ENCODE results near the gene XRN1.
"Not testable (repeated sequence)": the region's sequence is repeated elsewhere in the genome, so short reads cannot be mapped to it uniquely, and the experiment has no call there.

The XRN1 gene

DNA sequence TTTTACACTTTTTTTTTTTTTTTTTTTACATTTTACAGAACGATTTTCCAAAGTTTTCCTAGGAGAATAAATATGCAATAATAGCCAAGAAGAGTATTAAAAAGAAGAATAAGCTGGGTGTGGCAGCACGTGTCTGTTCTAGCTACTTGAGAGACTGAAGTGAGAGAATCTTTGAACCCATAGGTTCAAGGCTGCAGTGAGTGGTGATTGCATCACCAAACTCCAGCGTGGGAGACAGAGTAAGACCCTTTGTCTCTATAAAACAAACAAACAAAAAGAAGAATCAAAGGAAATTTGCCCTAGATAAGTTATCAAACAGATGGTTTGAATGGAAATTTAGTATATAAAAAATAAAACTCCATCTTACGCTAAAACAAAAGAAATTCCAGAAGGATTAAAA is 13.3 kb downstream of the XRN1 start:
- DNase-seq (ENCODE audit: low read depth in 2 of 2): no peak

DNA sequence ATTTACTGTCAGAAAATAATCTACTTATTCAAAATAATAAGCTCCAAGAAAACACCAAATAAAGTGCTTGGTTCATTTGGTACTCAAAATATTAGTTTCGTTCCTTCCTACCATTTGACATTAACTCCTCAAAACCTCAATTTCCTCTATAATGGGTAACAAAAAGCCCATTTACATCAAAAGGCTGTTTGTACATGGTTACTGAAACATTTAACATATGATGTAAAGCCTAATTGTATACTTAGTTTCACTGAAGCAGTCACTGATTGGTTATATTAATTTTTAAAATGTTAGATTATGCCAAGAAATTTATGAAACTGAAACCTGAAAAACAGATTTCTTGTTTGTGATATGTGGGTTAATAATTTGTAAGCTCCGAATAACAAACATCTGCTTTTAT is 14.7 kb downstream of the XRN1 start:
- no peak for DNase-seq (ENCODE audit: low read depth in 2 of 2)

DNA sequence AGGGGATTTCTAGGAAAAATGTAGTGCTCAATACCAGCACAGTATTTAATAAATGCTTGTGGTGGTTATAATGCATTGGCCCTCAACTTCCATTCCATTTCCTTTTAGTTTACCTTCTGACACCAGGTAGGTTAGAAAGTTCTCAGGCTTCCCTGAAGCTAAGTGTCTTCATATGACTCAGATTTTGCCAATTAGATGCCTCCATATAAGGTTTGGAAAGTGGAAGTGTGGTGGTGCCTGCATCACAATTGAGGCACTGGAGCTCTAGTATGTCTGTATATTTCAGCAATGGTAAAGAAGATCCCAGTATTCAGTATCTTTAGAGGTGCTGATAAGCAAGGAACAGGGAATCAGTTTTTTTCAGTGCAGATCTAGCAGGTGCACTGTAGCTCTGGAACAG is 18.3 kb downstream of the XRN1 start:
- DNase-seq (ENCODE audit: low read depth in 2 of 2): no peak

DNA sequence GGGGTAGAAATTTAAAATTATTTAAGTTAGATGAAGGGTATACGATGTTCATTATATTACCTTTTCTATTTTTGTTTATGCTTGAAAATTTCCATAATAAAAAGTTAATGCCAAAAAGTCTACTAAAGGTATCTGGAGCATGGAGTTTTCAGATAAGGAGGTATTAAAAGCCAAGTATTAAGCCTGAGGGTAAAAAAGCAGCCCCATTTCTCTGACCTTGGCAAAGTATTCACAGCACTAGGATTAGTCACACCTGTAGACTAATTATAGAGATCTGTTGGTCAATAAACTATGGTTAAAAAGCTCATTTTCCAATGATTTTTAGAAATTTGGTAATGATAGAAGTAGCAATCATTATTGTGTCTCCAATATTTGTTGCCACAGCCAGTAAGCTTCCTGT is 23.1 kb downstream of the XRN1 start:
- DNase-seq (ENCODE audit: low read depth in 2 of 2): no peak

DNA sequence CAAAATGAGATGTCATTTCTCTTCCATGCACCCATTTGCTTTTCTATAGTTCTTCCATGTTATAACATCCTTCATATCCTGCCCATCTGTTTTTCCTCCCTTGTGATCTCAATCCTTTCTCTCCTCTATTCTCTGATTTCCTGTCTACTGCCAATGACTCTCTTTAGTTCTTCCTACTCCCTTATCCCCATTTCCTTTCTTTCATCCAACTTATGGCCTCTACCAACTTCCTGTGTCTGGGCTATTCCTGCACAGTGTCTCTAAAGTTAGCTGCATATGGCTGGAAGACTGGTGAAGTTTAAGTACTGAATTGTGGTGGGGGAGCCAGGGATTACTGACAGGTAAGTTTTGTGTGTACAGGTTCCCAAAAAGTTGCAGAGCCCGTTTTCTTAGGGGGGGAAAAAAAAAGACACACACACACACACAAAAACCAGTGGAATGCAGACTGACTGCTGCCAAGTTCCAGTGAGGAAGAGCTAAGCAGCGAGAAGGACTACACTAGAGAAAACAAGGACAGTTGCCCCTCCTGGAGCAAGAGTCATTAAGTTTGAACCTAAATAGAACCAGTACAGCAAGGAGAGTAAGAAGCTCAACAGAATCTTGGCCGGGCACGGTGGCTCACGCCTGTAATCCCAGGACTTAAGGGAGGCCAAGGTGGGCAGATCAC is 28.8 kb downstream of the XRN1 start:
- DNase-seq (ENCODE audit: low read depth in 2 of 2): no peak

DNA sequence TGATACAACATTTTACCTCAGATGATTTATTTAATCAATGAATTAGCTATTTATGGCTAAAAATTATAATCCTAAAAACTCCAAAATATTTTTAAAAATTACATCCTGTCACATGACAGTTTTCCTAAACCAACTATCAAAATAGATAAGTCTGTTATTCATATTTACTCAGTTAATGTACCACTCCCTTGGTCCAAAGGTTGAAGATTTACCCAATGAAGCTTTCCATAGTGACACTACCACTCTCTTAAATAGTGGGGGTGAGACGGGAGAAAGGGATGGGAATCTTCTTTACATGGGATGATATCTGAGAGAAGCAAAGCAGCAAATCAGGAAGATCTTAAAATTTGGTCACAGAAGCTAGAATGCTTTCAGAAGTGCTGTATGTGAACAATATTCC is 30.5 kb downstream of the XRN1 start:
- DNase-seq (ENCODE audit: low read depth in 2 of 2): no peak

DNA sequence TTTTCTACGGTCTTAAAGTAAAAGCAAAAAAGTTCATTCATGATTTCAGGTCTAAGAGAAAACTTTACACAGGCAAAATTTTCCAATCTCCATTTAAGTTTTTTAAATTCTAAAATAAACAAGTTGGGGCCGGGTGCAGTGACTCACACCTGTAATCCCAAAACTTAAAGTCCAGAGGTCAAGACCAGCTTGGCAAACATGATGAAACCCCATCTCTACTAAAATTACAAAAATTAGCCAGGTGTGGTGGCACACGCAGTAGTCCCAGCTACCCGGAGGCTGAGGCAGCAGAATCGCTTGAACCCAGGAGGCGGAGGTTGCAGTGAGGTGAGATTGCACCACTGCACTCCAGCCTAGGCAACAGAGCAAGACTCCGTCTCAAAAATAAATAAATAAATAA is 47.3 kb downstream of the XRN1 start:
- DNase-seq (ENCODE audit: low read depth in 2 of 2): not testable (repeated sequence)

DNA sequence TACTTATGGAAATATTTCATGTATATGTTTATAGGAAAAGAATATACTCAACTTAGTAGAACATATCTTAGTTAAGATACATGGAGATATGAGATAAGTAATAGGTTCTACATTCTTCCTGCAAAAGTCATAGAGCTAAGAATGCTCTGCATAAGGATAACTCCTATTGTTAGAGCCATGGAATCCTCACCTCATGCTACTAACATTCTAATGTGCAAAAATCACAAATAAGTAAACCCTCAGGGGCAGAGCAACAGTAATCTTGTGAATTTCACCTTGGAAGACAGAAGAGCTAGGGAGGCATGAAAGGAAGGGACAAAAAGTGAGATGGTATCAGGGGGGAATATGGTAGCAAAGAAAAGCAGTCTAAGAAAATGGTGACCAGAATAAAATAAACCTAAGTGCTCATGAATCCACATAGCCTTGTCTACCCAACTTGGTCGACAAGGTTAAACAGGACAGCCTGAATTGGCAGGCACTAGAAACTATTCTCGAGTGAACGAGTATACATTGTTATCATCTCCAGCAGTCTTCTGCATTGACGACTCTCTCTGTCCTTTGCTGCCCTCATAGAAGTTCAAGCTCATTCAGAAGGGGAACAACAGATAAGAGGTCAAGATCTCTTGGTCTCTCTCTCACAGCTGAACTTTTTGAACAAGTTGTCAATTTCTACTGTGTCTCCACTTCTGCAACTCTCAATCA is 52.8 kb downstream of the XRN1 start:
- DNase-seq (ENCODE audit: low read depth in 2 of 2): no peak

DNA sequence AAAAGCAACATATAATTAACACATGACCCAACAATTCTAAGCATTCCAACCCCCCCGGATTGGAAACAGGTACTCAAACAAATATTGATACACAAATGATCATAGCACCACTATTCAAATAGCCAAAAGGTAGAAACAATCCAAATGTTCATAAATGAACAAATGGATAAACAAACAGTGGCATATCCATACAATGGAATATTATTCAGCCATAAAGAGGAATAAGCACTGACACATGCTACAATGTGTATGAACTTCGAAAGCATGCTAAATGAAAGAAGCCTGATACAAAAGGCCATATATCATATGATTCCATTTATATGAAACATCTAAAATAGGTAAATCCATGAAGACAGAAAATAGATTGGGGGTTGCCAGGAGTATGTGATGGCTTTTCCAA is 62.8 kb downstream of the XRN1 start:
- DNase-seq (ENCODE audit: low read depth in 2 of 2): no peak

DNA sequence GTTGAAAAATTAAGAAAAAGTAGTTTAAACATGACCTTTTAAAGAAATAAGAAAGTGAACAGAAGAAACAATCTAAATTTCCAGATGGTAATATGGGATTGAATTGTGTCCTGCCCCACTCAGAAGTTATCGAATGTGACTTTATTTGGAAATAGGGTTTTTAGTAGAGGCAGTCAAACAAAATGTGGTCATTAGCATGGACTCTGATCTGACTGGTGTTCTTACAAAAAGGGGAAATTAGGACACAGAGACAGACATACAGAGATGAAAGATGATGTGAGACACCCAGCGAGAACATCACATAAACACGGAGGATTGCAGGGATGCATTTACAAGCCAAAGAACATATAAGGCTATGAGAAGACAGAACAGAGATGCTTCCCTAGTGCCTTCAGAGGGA is 73.2 kb downstream of the XRN1 start:
- no peak for DNase-seq (ENCODE audit: low read depth in 2 of 2)

DNA sequence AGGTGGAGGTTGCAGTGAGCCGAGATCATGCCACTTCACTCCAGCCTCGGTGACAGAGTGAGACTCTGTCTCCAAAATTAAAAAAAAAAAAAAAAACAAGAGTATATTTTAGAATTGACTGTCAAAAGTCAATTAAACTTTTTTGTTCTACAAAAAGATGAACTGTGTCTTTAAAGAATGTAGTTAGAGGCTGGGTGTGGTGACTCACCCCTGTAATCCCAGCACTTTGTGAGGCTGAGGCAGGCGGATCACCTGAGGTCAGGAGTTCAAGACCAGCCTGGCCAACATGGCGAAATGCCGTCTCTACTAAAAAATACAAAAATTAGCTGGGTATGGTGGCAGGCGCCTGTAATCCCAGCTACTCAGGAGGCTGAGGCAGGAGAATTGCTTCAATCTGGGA is 78.3 kb downstream of the XRN1 start:
- DNase-seq (ENCODE audit: low read depth in 2 of 2): not testable (repeated sequence)

DNA sequence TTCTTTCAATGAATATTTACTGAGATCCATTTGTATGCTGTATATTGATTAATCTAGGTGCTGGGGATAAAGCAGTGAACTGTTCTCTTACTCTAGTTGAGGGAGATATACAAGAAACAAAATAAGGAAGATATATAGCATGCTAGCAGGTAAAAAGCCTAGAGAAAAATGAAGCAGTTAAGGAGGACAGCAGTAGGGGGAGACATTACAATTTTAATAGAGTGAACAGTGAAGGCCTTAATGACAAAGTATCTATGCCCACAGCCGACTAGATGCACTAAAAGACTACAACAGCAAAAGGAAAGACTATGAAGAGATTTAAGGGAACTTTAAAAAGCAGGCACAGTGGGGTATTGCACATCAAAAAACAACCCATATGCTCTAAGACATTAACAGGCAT is 81.4 kb downstream of the XRN1 start:
- no peak for DNase-seq (ENCODE audit: low read depth in 2 of 2)

DNA sequence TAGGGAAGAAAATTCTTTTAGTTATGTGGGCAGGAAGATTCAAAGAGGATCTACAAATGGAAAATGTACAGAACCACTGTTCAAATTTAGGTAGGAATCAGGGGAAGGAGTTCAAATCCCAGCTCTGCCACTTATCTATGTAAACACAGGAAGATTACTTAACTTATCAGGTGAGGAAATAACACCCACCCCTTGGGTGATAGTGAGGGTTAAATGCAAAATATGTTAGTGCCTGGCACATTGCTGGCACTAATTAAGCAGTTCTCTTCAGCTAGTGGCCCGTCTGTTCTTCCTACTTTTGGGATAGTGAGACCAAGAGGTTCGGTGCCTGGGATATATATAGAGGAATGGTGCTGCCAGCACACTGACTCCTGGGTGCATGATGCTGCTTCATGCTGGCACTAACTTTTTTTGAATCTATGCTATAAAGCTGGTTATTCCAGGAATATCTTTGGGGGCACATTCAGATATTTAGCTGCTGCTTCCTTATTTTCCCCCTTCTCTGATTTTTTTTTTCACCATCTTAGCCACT is 83.8 kb downstream of the XRN1 start:
- DNase-seq (ENCODE audit: low read depth in 2 of 2): no peak

DNA sequence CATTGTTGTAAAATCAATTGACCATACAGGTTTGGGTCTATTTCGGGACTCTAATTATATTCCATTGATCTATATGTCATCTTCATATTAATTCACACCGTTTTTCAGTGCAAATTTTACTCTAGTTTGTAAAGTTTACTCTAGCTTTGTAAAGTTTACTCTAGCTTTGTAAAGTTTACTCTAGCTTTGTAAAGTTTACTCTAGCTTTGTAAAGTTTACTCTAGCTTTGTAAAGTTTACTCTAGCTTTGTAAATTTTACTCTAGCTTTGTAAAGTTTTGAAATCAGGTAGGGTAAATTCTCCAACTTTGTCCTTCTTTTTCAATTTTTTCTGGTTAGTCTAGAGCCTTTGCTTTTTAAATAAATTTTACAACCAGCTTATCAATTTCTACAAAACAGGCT is 84.4 kb downstream of the XRN1 start:
- not testable (repeated sequence) for DNase-seq (ENCODE audit: low read depth in 2 of 2)

DNA sequence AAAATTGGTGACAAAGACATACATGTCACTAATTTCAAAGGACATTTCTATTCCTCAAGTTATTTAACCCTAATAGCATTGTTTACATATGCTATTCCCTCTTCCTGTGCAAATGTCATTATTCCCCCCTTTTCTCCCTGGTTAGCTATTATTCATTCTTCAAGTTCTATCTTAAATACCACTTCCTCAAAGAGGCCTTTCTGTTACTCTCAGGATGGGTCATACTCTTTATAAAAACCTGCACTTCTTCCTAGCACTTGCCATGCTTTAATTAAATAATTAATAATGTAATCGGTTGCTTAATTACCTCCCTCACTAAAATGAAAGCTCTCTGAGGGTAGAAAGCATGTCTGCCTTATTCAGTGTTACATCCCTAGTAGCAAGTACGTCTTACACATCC is 88.5 kb downstream of the XRN1 start:
- DNase-seq (ENCODE audit: low read depth in 2 of 2): no peak

DNA sequence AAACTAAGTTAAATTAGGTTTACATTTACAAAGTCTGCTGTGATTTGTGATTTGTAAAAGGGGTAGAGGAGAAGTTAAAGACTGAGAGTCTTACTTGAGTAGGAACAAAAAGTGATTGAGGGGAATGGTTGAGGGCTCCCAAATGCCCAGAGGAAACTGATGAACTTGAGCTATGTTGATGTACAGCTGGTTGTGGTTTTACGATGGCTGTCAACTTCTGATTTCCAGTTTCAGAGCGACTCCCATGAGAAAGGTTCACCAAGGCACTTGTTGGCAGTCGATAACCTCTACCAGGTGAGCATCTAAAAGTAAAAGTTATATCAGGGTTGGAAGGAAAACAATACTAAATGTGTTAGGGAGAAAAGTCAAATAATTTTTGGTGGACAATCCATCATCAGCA is 91.0 kb downstream of the XRN1 start:
- no peak for DNase-seq (ENCODE audit: low read depth in 2 of 2)

DNA sequence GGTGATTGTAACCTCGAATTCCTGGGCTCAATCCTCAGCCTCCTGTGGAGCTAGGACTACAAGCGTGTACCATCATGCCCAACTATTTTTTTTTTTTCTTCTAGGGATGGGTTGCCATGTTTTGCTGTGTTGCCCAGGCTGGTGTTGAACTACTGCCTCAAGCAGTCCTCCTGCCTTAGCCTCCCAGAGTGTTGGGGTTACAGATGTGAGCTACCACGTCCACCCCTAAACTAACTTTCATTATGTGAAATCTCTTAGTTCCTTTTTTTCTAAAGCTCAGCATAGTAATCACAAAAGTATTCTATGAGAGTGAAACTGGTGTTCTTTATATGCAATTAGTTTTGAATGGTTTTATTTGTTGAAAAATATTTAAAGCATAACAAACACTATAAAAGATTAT is 92.1 kb downstream of the XRN1 start:
- no peak for DNase-seq (ENCODE audit: low read depth in 2 of 2)

DNA sequence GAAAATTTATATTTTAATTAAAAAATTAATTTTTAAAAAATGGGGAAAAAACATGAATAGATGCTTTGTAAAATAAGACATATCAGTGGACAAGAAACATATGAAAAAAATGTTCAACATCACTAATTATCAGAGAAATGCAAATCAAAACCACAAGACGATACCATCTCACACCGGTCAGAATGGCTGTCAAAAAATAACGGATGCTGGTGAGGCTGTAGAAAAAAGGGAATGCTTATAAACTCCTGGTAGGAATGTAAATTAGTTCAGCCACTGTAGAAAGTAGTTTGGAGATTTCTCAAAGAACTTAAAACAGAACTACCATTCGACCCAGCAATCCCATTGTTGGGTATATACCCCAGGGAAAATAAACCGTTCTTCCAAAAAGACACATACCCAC is 93.8 kb downstream of the XRN1 start:
- DNase-seq (ENCODE audit: low read depth in 2 of 2): no peak

DNA sequence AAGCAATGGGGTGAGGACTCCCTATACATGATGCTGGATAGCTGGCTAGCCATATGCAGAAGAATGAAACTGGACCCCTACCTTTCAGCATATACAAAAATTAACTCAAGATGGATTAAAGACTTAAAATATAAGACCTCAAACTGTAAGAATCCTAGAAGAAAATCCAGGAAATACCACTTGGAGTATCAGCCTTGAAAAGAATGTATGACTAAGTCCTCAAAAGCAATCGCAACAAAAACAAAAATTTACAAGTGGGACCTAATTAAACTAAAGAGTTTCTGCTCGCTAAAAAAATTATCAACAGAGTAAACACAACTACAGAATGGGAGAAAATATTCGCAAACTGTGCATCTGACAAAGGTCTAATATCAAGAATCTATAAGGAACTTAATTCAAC is 94.3 kb downstream of the XRN1 start:
- no peak for DNase-seq (ENCODE audit: low read depth in 2 of 2)

DNA sequence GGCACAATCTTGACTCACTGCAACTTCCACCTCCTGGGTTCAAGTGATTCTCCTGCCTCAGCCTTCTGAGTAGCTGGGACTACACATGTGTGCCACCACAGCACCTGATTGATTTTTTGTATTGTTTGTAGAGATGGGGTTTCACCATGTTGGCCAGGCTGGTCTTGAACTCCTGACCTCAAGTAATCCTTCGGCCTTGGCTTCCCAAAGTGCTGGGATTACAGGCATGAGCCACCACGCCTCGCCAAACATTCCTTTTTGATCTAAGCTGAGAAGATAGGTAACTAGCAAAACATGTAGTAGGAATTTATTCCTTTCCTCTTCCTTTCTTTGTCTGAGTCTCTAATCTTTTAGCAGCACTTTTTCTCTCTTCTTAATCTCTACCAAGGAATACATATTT is 95.1 kb downstream of the XRN1 start:
- not testable (repeated sequence) for DNase-seq (ENCODE audit: low read depth in 2 of 2)

DNA sequence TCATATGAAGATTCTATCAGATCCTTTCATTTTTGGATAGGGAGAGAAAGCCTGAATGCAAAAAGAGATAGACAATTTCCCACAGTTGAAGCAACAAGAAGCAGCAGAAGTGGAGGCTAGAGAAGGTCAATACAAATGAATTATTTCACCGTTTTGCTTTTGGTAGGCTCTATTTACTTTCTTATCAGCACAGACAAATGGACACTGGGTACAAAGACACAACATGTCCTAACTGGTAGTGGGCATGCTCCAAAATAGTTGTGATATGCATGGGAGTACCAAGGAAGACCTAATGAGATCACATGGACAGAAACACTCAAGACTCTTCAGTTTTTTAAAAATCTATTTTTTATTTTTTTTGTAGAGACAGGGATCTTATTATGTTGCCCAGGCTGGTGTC is 99.4 kb downstream of the XRN1 start:
- DNase-seq (ENCODE audit: low read depth in 2 of 2): no peak

DNA sequence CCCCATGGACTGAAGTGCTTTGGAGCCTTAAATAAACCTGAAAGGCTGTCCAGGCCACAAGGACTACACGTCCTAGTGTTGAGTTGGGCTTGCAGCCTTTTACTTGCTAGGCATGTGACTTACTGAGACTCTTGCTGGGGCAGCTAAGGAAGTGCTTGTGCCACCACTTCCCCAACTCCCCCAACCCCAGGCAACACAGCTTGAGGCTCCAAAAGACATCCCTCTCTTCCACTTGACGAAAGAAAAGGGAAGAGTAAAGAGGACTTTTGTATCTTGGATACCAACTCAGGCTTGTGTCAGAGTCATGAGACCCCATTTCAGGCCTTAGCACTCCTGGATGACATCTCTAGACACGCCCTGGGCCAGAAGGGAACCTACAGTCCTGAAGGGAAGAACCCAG is 109.8 kb downstream of the XRN1 start:
- DNase-seq (ENCODE audit: low read depth in 2 of 2): no peak

DNA sequence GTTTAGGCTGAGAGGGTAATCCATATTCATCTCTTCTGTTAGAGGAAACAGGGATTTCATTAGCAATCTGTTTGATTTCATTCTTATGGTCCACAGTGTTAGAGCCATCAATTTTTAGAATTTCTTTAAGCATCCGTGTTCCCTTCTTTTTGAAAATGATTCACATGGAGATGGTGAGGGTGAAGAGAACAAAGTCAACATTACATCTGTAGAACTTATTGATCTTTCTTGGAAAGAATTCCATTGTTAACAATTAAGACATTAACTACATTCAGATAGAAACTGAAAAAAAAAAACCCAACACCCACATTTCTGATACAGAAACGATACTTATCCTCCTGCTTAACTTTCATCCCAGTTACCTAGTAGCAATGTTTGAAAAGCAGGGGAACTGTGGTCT is 115.4 kb downstream of the XRN1 start:
- no peak for DNase-seq (ENCODE audit: low read depth in 2 of 2)

Measured in stimulated activated CD8-positive, alpha-beta memory T cell treated with anti-CD3 and anti-CD28 coated beads, Interleukin-7, amount 100 ng/mL, for 4 hours (primary cell).